GM12865 (cell line): Measurements from ENCODE around the gene GAL3ST1.
"Not testable (repeated sequence)": the region's sequence is repeated elsewhere in the genome, so short reads cannot be mapped to it uniquely, and the experiment has no call there.

ENCODE experiments used
- DNase-seq: peaks from one replicate; pipeline ENCODE4 v3.0.0; 2010; ENCODE audit warnings: low read depth
- H3K4me3 ChIP-seq: 2 replicates; pipeline ENCODE4 v1.5.1; 2011; ENCODE audit warnings: mild to moderate bottlenecking, low read depth, low read length, control low read depth
- TF ChIP-seq, protein P1 (sequence below): IDR thresholded peaks from 2 replicates; pipeline ENCODE4 v1.5.1; 2011; ENCODE audit warnings: low read length, control low read depth, low read depth, inconsistent platforms; ENCODE audit not compliant: insufficient read depth; ENCODE audit errors: missing control alignments

Gene GAL3ST1

GRCh38 chr22:30596886-30597285, 22.4 kb upstream of the GAL3ST1 start:
- DNase-seq = no peak
- H3K4me3 ChIP-seq = no peak overlapping the region
- TF ChIP-seq, protein P1, sequence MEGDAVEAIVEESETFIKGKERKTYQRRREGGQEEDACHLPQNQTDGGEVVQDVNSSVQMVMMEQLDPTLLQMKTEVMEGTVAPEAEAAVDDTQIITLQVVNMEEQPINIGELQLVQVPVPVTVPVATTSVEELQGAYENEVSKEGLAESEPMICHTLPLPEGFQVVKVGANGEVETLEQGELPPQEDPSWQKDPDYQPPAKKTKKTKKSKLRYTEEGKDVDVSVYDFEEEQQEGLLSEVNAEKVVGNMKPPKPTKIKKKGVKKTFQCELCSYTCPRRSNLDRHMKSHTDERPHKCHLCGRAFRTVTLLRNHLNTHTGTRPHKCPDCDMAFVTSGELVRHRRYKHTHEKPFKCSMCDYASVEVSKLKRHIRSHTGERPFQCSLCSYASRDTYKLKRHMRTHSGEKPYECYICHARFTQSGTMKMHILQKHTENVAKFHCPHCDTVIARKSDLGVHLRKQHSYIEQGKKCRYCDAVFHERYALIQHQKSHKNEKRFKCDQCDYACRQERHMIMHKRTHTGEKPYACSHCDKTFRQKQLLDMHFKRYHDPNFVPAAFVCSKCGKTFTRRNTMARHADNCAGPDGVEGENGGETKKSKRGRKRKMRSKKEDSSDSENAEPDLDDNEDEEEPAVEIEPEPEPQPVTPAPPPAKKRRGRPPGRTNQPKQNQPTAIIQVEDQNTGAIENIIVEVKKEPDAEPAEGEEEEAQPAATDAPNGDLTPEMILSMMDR = no peak

GRCh38 chr22:30596199-30596598, 21.7 kb upstream of the GAL3ST1 start:
- H3K4me3 ChIP-seq = no peak overlapping the region
- no peak for DNase-seq
- TF ChIP-seq, protein P1 = no peak

DNA sequence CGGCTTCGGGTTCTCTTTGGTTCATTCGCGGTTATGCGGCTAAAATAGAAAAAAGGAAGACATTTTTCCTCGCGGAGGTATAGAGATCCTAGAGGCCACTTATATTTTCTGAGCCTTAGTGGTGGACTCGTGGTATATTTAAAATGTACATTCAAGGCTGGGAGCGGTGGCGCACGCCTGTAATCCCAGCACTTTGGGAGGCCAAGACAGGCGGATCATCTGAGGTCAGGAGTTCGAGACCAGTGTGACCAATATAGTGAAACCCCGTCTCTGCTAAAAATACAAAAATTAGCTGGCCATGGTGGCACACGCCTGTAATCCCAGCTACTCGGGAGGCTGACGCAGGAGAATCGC, 17.9 kb upstream of the GAL3ST1 start:
- H3K4me3 ChIP-seq, DNase-seq: not testable (repeated sequence)

DNA sequence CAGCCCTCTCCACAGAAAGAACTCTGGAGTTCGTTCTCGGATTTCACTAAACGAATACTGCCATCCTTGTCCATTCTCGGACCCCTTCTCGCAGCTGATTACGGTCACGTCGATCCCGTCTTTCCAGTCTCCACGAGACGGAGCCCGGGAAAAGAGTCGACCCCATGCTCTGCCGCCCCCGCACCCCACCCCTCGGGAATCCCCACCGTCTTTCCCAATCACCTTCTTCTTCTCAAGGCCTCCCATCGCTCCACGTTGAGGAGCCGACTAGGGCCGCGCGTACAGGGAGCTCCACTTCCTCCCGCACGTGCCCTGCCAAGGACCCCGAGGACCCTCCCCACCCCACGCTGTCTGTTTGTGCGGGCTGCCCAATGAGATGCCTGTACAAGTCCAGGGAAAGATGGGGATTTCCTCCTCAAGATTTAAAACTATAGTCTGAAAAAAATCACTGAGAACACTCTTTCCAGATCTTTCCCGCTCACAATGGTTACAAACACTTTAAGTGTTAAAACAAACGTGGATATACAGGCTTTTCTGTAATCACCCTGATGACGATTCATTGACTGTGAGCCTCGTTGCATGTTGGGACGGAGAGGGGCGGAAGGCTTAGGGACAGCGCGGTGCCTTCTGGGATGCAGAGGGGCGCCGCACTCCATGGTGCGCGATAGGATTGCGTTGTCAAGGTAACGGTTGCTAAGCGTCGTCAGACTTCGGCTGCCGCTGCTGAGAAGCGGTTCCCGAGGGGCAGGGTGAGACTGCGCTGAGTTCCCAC, 17.3 kb upstream of the GAL3ST1 start, which contains the start of gene PES1:
PES1 (minus strand) TSS at position 323 of the 772 bp plus-strand sequence; CDS start at position 246, 77 bp downstream.
- peak; percentile 99 for DNase-seq

GRCh38 chr22:30591191-30591587, 16.7 kb upstream of the GAL3ST1 start:
- no peak for DNase-seq
- peak overlapping the region; percentile 73 for H3K4me3 ChIP-seq
- TF ChIP-seq, protein P1 = no peak

More for the DNA sequence above, 17.3 kb upstream of the GAL3ST1 start, which contains the start of gene PES1:
- peak within 1 kb of the TSS; percentile 73 for H3K4me3 ChIP-seq
- TF ChIP-seq, protein P1 = no peak

DNA sequence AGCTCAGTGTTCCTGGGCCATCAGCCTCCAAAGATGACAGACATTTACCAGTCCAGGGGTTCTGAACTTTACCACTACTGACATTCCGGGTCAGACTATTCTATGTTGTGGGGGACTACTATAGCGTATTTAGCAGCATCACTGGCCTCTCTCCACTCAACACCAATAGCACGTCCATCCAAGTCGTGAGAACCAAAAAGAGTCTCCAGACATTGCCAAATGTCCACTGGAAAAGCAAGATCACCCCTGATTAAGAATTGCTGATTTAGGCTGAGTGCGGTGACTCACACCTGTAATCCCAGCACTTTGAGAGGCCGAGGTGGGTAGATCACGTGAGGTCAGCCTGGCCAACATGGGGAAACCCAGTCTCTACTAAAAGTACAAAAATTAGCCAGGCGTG, 11.9 kb upstream of the GAL3ST1 start:
- DNase-seq = no peak
- TF ChIP-seq, protein P1 = no peak

GRCh38 chr22:30584441-30584840, 10.0 kb upstream of the GAL3ST1 start:
- DNase-seq = no peak
- TF ChIP-seq, protein P1 = no peak

More for the DNA sequence above, 11.9 kb upstream of the GAL3ST1 start:
- no peak overlapping the region for H3K4me3 ChIP-seq

More at GRCh38 chr22:30584441-30584840, 10.0 kb upstream of the GAL3ST1 start:
- H3K4me3 ChIP-seq = no peak overlapping the region
